ENCODE data around the gene CMTM2.
A peak's percentile ranks its signal among the peaks of the same experiment; 100 is the strongest.

The CMTM2 gene

GRCh38 chr16:66578651-66579531 is at the start of gene CMTM2:
TSS of gene CMTM2 (plus strand) at chr16:66579463. CDS start at chr16:66579608, 145 bp downstream.
- DNase-seq (ENCODE audit: low read depth in 2 of 2): no peak

- DNase-seq (ENCODE audit: low read depth in 2 of 2): no peak
Measured at GRCh38 chr16:66529475-66529874, 49.8 kb upstream of the CMTM2 start.

- no peak for DNase-seq (ENCODE audit: low read depth in 2 of 2)
Measured at GRCh38 chr16:66534376-66534799, 44.9 kb upstream of the CMTM2 start.

- no peak for DNase-seq (ENCODE audit: low read depth in 2 of 2)
Measured at GRCh38 chr16:66536525-66536924, 42.7 kb upstream of the CMTM2 start.

GRCh38 chr16:66537236-66537635 is 42.0 kb upstream of the CMTM2 start:
- no peak for DNase-seq (ENCODE audit: low read depth in 2 of 2)

- DNase-seq (ENCODE audit: low read depth in 2 of 2): no peak
Measured at GRCh38 chr16:66538910-66539309, 40.4 kb upstream of the CMTM2 start.

- no peak for DNase-seq (ENCODE audit: low read depth in 2 of 2)
Measured at GRCh38 chr16:66539623-66540469, 39.4 kb upstream of the CMTM2 start.

- DNase-seq (ENCODE audit: low read depth in 2 of 2): no peak
Measured at GRCh38 chr16:66541388-66542355, 37.6 kb upstream of the CMTM2 start.

- no peak for DNase-seq (ENCODE audit: low read depth in 2 of 2)
Measured at GRCh38 chr16:66542396-66542795, 36.9 kb upstream of the CMTM2 start.

GRCh38 chr16:66543541-66543940 is 35.7 kb upstream of the CMTM2 start:
- no peak for DNase-seq (ENCODE audit: low read depth in 2 of 2)

- DNase-seq (ENCODE audit: low read depth in 2 of 2): no peak
Measured at GRCh38 chr16:66544016-66544757, 35.1 kb upstream of the CMTM2 start.

- DNase-seq (ENCODE audit: low read depth in 2 of 2): no peak
Measured at GRCh38 chr16:66547101-66547989, 31.9 kb upstream of the CMTM2 start.

GRCh38 chr16:66548068-66548467 is 31.2 kb upstream of the CMTM2 start:
- no peak for DNase-seq (ENCODE audit: low read depth in 2 of 2)

GRCh38 chr16:66548868-66549267 is 30.4 kb upstream of the CMTM2 start:
- DNase-seq (ENCODE audit: low read depth in 2 of 2): no peak

GRCh38 chr16:66549284-66550131 is 29.8 kb upstream of the CMTM2 start, which contains the start of gene TK2:
TSS of gene TK2 (minus strand) at chr16:66550122. CDS start at chr16:66550061, 61 bp downstream.
- peak; percentile 31 to 32 for DNase-seq (ENCODE audit: low read depth in 2 of 2)

- no peak for DNase-seq (ENCODE audit: low read depth in 2 of 2)
Measured at GRCh38 chr16:66551348-66551759, 27.9 kb upstream of the CMTM2 start.

- DNase-seq (ENCODE audit: low read depth in 2 of 2): no peak
Measured at GRCh38 chr16:66551788-66552285, 27.4 kb upstream of the CMTM2 start.

Data from fibroblast of skin of left biceps (primary cell).